Neural progenitor cell (in vitro differentiated cells): ENCODE measurements around the gene QPCTL.

Experiments
- CTCF ChIP-seq: fragments of 200-600 bp; sonication (generic); IDR thresholded peaks from 2 replicates; pipeline ENCODE4 v1.5.1; 2017; ENCODE audit warnings: antibody characterized with exemption, mild to moderate bottlenecking
- EZH2 ChIP-seq: fragments of 200-600 bp; sonication (generic); IDR thresholded peaks from 2 replicates; pipeline ENCODE4 v1.6.1; 2017; ENCODE audit warnings: antibody characterized with exemption, mild to moderate bottlenecking, moderate library complexity
- EZH2phosphoT487 ChIP-seq: fragments of 200-600 bp; sonication (generic); IDR thresholded peaks from 2 replicates; pipeline ENCODE4 v1.6.1; 2017; ENCODE audit warnings: antibody characterized with exemption

GRCh38 chr19:45646345-45646698 is 46.1 kb upstream of the QPCTL start:
- TF ChIP-seq EZH2phosphoT487 = no peak
- TF ChIP-seq CTCF = no peak
- no peak for TF ChIP-seq EZH2
